Upper lobe of left lung (tissue), 4 donors: ENCODE results near the gene TPST1.

Source experiments
- EP300 ChIP-seq, 4 donors: sonication (generic); formaldehyde crosslinking; IDR thresholded peaks; one replicate each; pipeline ENCODE4 v1.5.1; 2017; ENCODE audit warnings: antibody characterized with exemption in 4 of 4, control low read depth in 2 of 4
- POLR2A ChIP-seq, 4 donors: fragments of 450-650 bp; IDR thresholded peaks; one replicate each; pipeline ENCODE4 v1.5.1; 2016 to 2017; ENCODE audit warnings: antibody characterized with exemption in 4 of 4, mild to moderate bottlenecking in 2 of 4
- POLR2AphosphoS5 ChIP-seq, 2 donors: sonication (generic); formaldehyde crosslinking; IDR thresholded peaks; one replicate each; pipeline ENCODE4 v1.5.1; 2017; ENCODE audit warnings: antibody characterized with exemption in 2 of 2
- TF ChIP-seq, protein P1 (sequence below), 6 experiments: fragments of 450-650 bp in 4 of 6; fragments of 200-600 bp in 2 of 6; sonication (generic) in 2 of 6; IDR thresholded peaks; one replicate each; pipeline ENCODE4 v1.5.1; 2016 to 2019; ENCODE audit warnings: antibody characterized with exemption in 6 of 6

DNA sequence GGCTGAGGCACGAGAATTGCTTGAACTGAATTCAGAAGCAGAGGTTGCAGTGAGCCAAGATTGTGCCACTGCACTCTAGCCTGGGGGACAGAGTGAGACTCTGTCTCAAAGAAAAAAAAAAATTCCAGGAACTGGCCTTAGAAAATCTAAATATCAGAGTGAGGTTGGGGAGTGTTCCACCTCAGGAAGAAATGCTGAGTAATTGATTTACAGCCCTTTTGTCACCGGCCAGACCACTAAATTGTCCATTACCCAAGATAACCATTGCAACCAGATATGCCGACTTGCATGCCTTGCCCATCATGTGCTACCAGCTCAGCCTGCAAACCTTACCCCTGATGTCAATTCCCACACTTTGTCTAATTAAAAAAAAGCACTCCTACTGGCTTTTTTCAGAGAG, 48.1 kb upstream of the TPST1 start:
- TF ChIP-seq POLR2A (IDR thresholded peaks at IDR 0.05) (no peak), EP300 (IDR thresholded peaks at IDR 0.05) (no peak), POLR2AphosphoS5 (IDR thresholded peaks at IDR 0.05) (no peak)
- TF ChIP-seq, protein P1, sequence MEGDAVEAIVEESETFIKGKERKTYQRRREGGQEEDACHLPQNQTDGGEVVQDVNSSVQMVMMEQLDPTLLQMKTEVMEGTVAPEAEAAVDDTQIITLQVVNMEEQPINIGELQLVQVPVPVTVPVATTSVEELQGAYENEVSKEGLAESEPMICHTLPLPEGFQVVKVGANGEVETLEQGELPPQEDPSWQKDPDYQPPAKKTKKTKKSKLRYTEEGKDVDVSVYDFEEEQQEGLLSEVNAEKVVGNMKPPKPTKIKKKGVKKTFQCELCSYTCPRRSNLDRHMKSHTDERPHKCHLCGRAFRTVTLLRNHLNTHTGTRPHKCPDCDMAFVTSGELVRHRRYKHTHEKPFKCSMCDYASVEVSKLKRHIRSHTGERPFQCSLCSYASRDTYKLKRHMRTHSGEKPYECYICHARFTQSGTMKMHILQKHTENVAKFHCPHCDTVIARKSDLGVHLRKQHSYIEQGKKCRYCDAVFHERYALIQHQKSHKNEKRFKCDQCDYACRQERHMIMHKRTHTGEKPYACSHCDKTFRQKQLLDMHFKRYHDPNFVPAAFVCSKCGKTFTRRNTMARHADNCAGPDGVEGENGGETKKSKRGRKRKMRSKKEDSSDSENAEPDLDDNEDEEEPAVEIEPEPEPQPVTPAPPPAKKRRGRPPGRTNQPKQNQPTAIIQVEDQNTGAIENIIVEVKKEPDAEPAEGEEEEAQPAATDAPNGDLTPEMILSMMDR (IDR thresholded peaks at IDR 0.05), result no peak
